ENCODE data around the gene SLC25A44. TPM values are rescaled to one million over a fixed set of nuclear protein-coding genes. Genes with fewer than 3 reads are reported as not detected.

The SLC25A44 gene
- total RNA-seq, 1 experiment from 2014 or later: 40.2 TPM

DNA sequence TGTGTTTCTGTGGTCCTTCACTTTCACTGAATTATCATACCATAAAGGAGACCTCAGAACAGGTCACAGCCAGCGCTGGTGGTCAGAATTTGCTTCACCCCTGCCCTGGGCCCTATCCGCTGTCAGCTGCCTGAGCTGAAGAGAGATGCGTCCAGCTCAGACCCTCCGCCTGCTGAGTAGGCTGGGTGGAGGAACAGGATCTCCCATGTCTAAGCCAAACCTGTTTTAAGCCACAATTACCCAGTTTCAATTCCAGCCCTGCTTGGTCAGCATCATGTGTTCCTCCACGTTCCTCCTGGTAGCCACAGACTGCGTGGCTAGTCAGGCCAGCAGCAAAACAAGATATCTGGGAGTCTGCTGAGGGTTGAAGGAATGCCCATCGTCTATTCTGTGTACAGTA lies 34.6 kb downstream of the SLC25A44 start:
- Histone ChIP-seq H3K4me1 (ENCODE audit: insufficient read depth, low read length) (no peaks in the 10 kb centered on the region), H2BK12ac (ENCODE audit: insufficient read length, low read depth, low read length) (no peak overlapping the region), H2BK20ac (ENCODE audit: low read depth, low read length, poor library complexity, severe bottlenecking) (no peak overlapping the region), H3K27ac (ENCODE audit: insufficient read length, low read depth, low read length) (no peak overlapping the region), H4K5ac (ENCODE audit: insufficient read length, low read depth, low read length) (no peak overlapping the region), H4K20me1 (ENCODE audit: control insufficient read depth, insufficient read depth, insufficient read length) (no peaks in the 10 kb centered on the region), H2AK5ac (ENCODE audit: insufficient read length, low read length) (no peak overlapping the region), H2BK5ac (ENCODE audit: insufficient read length, low read length) (no peak overlapping the region), H3K18ac (ENCODE audit: insufficient read length, low read depth, low read length) (no peak overlapping the region), H2BK15ac (ENCODE audit: low read depth, low read length) (no peak overlapping the region), H2BK120ac (ENCODE audit: low read depth, low read length, poor library complexity, severe bottlenecking) (no peak overlapping the region), H3K79me1 (ENCODE audit: insufficient read depth, low read depth, low read length, poor library complexity, severe bottlenecking) (no peaks in the 10 kb centered on the region), H3K27me3 (ENCODE audit: insufficient read depth, low read length) (no peaks in the 10 kb centered on the region; the same call in 1 of the 2 replicates), H3K14ac (ENCODE audit: insufficient read depth, low read length) (no peak overlapping the region), H3K4me2 (ENCODE audit: insufficient read depth, insufficient read length, low read length) (no peak overlapping the region), H3K79me2 (ENCODE audit: insufficient read depth, low read length) (no peaks in the 10 kb centered on the region), H4K91ac (ENCODE audit: insufficient read length, low read depth, low read length) (no peak overlapping the region), H3K23ac (ENCODE audit: insufficient read length, low read depth, low read length) (no peak overlapping the region), H3T11ph (ENCODE audit: low read length) (no peak overlapping the region), H2AFZ (ENCODE audit: low read length) (no peak overlapping the region), H3K4ac (ENCODE audit: low read depth, low read length) (no peak overlapping the region), H3K9me3 (ENCODE audit: control insufficient read depth, low read depth, low read length) (no peaks in the 10 kb centered on the region), H3K9ac (ENCODE audit: extremely low read depth, insufficient read length, low read length) (no peak overlapping the region), H3K23me2 (ENCODE audit: insufficient read length, low read depth, low read length, poor library complexity, severe bottlenecking) (no peaks in the 10 kb centered on the region), H4K8ac (replicated peaks; ENCODE audit: insufficient read length, low read depth, low read length) (no peak overlapping the region), H3K56ac (ENCODE audit: insufficient read length, low read depth, low read length) (no peak overlapping the region)
- H3K27me3 Mint-ChIP-seq (ENCODE audit: low read depth): no peaks in the 10 kb centered on the region
- no peak for DNase-seq
- peaks cover 5 to 7% of the 10 kb centered on the region in 2 experiments for H3K4me1 Mint-ChIP-seq
- H3K27ac Mint-ChIP-seq: no peak overlapping the region
- no peaks in the 10 kb centered on the region for H3K9me3 Mint-ChIP-seq
- TF ChIP-seq, protein P1, sequence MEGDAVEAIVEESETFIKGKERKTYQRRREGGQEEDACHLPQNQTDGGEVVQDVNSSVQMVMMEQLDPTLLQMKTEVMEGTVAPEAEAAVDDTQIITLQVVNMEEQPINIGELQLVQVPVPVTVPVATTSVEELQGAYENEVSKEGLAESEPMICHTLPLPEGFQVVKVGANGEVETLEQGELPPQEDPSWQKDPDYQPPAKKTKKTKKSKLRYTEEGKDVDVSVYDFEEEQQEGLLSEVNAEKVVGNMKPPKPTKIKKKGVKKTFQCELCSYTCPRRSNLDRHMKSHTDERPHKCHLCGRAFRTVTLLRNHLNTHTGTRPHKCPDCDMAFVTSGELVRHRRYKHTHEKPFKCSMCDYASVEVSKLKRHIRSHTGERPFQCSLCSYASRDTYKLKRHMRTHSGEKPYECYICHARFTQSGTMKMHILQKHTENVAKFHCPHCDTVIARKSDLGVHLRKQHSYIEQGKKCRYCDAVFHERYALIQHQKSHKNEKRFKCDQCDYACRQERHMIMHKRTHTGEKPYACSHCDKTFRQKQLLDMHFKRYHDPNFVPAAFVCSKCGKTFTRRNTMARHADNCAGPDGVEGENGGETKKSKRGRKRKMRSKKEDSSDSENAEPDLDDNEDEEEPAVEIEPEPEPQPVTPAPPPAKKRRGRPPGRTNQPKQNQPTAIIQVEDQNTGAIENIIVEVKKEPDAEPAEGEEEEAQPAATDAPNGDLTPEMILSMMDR (conservative IDR thresholded peaks at IDR 0.05): no peak
- H3K36me3 Mint-ChIP-seq (ENCODE audit: insufficient read depth in 1 of 3, low read depth in 3 of 3): peaks cover 20 to 53% (median 50%) of the 10 kb centered on the region in 3 experiments
- H3K4me3 Mint-ChIP-seq: no peak overlapping the region
- WGBS (ENCODE audit: extremely low coverage, insufficient read length, low lambda C conversion rate): no CpG with 5 or more reads among the region's 7 CpGs

All from H9 (cell line).